BJ (cell line): ENCODE data around the gene CARF. TPM values are rescaled to one million over a fixed set of nuclear protein-coding genes. Genes with fewer than 3 reads are reported as not detected.

ENCODE experiments used
- CTCF ChIA-PET: fragments of 350-600 bp; formaldehyde crosslinking; extraction: SDS; loops from one replicate; lab custom pipeline; 2021; ENCODE audit warnings: antibody characterized with exemption, inconsistent platforms; lab: Yijun Ruan, JAX
- POLR2A ChIA-PET: fragments of 300-600 bp; sonication (Branson Sonifier 250); formaldehyde crosslinking; extraction: SDS; loops from one replicate; lab custom pipeline; 2021; ENCODE audit warnings: antibody characterized with exemption; lab: Charles Lee
- DNase-seq: peaks from one replicate; pipeline ENCODE4 v3.0.0-alpha.2; 2011; ENCODE audit warnings: low read depth
- H3K27me3 ChIP-seq: 2 replicates; pipeline ENCODE4 v1.6.0; 2011; ENCODE audit warnings: low read length; ENCODE audit not compliant: control insufficient read depth, insufficient read depth
- H3K36me3 ChIP-seq: 2 replicates; pipeline ENCODE4 v1.5.1; 2011; ENCODE audit warnings: low read length; ENCODE audit not compliant: control insufficient read depth, insufficient read depth
- H3K4me3 ChIP-seq: 2 replicates; pipeline ENCODE4 v1.5.1; 2011; ENCODE audit warnings: low read depth, mild to moderate bottlenecking, control low read depth, low read length
- polyA plus RNA-seq: library from polyadenylated mRNA; depleted of rRNA; stranded (reverse); fragments of >200 nt; gene quantifications from 2 replicates; pipeline ENCODE4 v1.2.3, GENCODE V29; 2011
- TF ChIP-seq, protein P1 (sequence below): IDR thresholded peaks from 2 replicates; pipeline ENCODE4 v1.5.1; 2011; ENCODE audit warnings: low read depth, mild to moderate bottlenecking, control low read depth, inconsistent platforms, low read length, moderate library complexity; ENCODE audit not compliant: insufficient read depth

The CARF gene
- polyA plus RNA-seq, 1 experiment, result 4.1 TPM

DNA sequence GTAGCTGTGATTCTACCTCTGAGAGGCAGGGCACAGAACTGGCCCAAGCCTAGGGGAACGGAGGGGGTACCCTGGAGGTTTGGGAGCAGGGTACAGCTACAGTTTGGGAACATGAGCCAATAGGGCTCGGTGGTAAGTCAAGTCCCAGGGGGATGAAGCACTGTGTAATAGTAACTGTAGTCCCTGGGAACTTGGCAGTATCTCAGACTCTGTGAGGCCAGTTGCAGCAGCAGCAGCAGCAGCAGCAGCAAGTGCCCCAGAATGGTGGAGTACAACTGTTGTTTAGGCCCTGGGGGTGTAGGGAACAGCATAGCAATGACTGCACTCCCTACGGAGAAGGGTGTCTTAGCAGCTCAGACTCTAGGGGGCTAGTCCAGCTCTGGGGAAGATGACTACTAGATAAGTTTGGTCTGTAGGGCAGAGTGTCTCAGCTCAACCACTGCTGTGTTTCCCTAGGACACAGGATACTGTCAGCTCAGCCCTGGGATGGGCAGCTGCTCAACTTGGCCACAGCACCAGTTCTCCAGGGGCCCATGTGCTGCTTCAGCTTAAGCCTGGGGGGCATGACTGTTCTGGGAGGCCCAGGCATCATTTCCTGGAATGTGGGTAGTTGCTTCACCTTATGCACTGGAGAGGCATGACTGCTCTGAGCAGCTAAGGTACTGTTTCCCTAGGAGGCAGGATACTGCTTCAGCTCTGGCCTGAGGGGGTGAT, 20.5 kb downstream of the CARF start:
- CTCF ChIA-PET, result no interaction called here
- POLR2A ChIA-PET, result no interaction called here
- no peaks in the 10 kb centered on the region for H3K27me3 ChIP-seq
- TF ChIP-seq, protein P1, sequence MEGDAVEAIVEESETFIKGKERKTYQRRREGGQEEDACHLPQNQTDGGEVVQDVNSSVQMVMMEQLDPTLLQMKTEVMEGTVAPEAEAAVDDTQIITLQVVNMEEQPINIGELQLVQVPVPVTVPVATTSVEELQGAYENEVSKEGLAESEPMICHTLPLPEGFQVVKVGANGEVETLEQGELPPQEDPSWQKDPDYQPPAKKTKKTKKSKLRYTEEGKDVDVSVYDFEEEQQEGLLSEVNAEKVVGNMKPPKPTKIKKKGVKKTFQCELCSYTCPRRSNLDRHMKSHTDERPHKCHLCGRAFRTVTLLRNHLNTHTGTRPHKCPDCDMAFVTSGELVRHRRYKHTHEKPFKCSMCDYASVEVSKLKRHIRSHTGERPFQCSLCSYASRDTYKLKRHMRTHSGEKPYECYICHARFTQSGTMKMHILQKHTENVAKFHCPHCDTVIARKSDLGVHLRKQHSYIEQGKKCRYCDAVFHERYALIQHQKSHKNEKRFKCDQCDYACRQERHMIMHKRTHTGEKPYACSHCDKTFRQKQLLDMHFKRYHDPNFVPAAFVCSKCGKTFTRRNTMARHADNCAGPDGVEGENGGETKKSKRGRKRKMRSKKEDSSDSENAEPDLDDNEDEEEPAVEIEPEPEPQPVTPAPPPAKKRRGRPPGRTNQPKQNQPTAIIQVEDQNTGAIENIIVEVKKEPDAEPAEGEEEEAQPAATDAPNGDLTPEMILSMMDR, result no peak
- H3K4me3 ChIP-seq, result no peak overlapping the region
- no peak for DNase-seq
- H3K36me3 ChIP-seq, result no peaks in the 10 kb centered on the region; the same call in 1 of the 2 replicates

DNA sequence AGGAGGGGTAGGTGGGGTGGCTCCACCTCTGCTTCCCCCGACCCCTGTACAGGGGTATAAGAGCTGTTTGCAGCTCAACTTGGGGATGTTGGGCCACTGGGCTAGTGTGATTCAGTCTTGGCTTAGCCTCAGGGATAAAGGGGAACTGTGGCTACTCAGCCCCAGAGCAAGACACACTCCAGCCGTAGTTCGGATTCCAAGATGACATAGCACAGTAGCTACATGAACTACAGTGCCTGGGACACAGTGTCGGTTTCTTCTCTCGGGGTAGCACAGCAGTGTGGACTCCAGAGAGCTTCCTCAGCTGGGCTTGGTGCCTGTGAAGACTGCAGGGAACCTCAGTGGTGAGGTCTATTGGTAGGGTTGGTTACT, 21.1 kb downstream of the CARF start:
- TF ChIP-seq, protein P1, result no peak
- Histone ChIP-seq H3K27me3 (no peaks in the 10 kb centered on the region), H3K36me3 (no peaks in the 10 kb centered on the region; the same call in 1 of the 2 replicates), H3K4me3 (no peak overlapping the region)
- POLR2A ChIA-PET, result no interaction called here
- CTCF ChIA-PET, result no interaction called here
- DNase-seq, result no peak

DNA sequence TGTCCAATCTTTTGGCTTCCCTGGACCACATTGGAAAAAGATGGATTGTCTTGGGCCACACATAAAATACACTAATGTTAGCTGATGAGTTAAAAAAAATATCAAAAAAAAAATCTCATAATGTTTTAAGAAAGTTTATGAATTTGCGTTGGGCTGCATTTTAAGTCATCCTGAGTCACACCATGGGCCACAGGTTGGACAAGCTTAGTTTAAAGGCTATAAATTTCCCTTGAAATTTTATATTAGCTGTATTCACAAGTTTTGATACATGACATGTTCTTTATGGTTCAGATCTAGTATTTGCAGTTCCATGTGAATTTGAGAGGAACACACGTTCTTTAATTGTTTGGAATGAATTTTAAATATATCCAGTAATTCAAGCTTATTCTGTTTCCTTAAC, 21.9 kb downstream of the CARF start:
- ChIA-PET CTCF (interaction anchor here (0.9 kb wide), 1 partner anchor 9 kb away, joined by 4 read pairs; no protein-coding TSS in a partner anchor), POLR2A (no interaction called here)
- TF ChIP-seq, protein P1, result no peak
- DNase-seq, result no peak
- Histone ChIP-seq H3K36me3 (no peaks in the 10 kb centered on the region; the same call in 1 of the 2 replicates), H3K4me3 (no peak overlapping the region), H3K27me3 (no peaks in the 10 kb centered on the region)

DNA sequence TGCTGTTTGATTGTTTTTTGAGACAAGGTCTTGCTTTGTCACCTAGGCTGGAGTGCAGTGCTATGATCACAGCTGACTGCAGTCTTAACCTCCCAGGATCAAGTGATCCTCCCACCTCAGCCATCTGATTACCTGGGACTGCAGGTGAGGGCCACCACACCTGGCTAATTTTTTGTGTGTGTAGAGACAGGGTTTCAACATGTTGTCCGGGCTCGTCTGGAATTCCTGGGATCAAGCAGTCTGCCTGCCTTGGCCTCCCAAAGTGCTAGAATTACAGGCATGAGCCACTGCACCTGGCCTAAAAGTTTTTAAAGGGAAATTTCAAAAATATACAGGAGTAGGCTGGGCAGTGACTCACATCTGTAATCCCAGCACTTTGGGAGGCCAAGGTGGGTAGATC, 22.4 kb downstream of the CARF start:
- POLR2A ChIA-PET, result no interaction called here
- Histone ChIP-seq H3K27me3 (no peaks in the 10 kb centered on the region), H3K4me3 (no peak overlapping the region), H3K36me3 (no peaks in the 10 kb centered on the region; the same call in 1 of the 2 replicates)
- TF ChIP-seq, protein P1, result no peak
- DNase-seq, result no peak
- CTCF ChIA-PET, result interaction anchor here (0.9 to 1.2 kb wide), 2 partner anchors 9 to 16 kb away, joined by 3 to 4 read pairs; no protein-coding TSS in a partner anchor

DNA sequence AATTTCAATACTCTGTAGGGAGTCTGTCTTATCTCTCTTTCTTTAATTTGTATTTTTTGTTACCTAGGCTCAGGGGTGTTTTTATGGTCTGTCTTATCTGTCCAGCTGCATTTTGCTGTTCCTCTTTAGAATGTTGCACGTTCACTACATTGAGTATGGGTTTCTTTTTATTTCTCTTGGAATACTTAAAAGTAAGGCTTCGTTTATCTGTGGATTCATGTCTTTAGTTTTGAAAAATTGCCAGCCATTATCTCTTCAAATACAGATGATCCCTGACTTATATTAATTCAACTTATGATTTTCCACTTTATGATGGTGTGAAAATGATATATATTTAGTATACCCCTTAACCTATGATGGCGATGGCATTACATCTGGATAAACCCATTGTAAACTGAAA, 26.9 kb downstream of the CARF start:
- POLR2A ChIA-PET, result no interaction called here
- CTCF ChIA-PET, result no interaction called here
- Histone ChIP-seq H3K36me3 (no peaks in the 10 kb centered on the region), H3K27me3 (no peaks in the 10 kb centered on the region), H3K4me3 (no peak overlapping the region)
- no peak for DNase-seq
- TF ChIP-seq, protein P1, result no peak
